ENCODE measurements around the gene HTR3E.

DNA sequence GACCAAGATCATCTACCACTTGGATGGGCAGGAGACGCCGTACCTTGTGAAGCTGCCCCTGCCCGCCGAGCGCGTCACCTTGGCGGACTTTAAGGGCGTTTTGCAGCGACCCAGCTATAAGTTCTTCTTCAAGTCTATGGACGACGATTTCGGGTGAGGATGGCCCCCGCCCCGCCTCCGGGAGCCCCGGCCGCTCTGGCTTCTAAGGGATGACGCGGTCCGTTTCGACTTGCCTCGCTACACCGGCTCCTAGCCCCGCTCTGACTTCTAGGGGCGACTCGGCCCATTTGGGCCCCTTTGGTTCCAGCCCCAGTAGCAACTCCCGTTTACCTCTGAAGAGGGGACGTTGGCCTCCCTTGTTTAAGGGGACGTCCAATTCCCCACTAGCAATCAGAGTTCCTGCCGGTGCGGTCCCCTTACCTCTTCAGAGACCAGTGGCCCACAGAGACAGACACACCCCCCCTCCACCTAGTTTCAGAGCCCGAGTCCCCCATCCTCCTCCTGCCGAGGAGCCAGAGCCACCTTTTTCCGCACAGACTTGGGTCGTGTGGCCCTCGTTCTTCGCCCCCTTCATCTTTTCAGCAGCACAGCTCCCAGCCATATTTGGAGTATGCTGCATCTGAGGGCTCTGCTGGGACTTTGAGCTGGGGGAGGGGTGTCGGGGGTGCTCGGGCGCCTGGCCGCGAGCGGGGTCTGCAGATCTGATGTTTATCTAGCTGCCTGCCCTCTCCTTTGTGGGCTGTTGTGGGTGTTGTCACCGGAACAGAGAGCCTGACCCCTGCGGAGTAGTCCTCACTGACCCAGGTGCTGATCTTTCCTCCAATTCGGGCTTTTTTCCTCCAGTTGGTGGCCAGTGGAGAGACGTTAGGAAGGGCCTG, 59.0 kb downstream of the HTR3E start:
- TF ChIP-seq, protein P1, sequence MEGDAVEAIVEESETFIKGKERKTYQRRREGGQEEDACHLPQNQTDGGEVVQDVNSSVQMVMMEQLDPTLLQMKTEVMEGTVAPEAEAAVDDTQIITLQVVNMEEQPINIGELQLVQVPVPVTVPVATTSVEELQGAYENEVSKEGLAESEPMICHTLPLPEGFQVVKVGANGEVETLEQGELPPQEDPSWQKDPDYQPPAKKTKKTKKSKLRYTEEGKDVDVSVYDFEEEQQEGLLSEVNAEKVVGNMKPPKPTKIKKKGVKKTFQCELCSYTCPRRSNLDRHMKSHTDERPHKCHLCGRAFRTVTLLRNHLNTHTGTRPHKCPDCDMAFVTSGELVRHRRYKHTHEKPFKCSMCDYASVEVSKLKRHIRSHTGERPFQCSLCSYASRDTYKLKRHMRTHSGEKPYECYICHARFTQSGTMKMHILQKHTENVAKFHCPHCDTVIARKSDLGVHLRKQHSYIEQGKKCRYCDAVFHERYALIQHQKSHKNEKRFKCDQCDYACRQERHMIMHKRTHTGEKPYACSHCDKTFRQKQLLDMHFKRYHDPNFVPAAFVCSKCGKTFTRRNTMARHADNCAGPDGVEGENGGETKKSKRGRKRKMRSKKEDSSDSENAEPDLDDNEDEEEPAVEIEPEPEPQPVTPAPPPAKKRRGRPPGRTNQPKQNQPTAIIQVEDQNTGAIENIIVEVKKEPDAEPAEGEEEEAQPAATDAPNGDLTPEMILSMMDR (IDR thresholded peaks at IDR 0.05): no peak
- no peak for TF ChIP-seq POLR2A (IDR thresholded peaks at IDR 0.05)
- no peak for TF ChIP-seq POLR2AphosphoS5 (IDR thresholded peaks at IDR 0.05)
